ENCODE measurements around the gene RECQL5. TPM values are rescaled to one million over a fixed set of nuclear protein-coding genes. Genes with fewer than 3 reads are reported as not detected.

RECQL5 gene
- total RNA-seq, 3 donors from 2014 or later (not counting 1 experiment from before 2014, with no cell fraction given) = 33.4 to 39.1 (median 34.3) TPM

DNA sequence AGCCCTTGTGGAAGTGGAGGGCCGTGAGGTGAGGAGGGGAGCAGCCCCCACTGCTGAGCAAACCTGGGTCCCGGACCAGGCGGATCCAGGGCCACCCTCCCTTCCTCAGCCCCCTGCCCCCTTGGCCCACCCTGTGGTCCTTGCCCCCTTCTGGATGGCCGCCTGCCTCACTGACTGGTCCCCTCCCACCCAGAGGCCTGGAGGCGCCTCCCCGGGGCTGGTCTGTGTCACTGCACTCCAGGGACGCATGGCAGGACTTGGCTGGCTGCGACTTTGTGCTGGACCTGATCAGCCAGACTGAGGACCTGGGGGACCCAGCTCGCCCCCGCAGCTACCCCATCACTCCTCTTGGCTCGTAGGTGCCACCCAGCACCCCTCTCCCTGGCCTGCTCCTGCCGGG, 52.9 kb downstream of the RECQL5 start:
- H3K36me3 ChIP-seq (ENCODE audit: control insufficient read depth, insufficient read depth, low read length) = peaks cover 51% of the 10 kb centered on the region

DNA sequence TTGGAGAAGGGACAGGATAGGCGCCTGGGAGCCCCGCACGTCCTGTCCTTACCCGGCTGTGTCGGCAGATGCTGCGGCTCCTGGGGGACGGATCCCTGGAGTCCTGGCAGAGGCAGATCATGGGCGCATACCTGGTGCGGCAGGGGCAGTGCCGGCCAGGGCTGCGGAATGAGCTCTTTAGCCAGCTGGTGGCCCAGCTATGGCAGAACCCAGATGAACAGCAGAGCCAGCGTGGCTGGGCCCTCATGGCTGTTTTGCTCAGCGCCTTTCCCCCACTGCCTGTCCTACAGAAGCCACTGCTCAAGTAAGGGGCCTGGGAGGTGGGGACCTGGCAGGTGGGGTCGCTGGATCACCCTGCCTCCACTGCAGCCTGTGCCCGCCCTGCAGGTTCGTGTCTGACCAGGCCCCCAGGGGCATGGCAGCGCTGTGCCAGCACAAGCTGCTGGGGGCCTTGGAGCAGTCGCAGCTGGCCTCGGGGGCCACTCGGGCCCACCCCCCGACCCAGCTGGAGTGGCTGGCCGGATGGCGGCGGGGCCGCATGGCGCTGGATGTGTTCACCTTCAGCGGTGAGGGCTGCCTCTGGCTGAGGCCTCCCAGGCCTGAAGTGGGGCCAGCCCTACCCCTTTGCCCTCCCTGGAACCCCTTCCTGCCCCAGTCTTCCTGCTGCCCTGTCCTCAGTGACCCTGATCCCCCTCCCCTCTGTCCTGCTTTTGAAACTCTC, 53.9 kb downstream of the RECQL5 start:
- ATAC-seq = no peak
- Histone ChIP-seq H3K4me3 (ENCODE audit: low read length) (no peak overlapping the region), H3K36me3 (ENCODE audit: control insufficient read depth, insufficient read depth, low read length) (peaks cover 44% of the 10 kb centered on the region), H3K27ac (ENCODE audit: low read length) (no peak overlapping the region), H3K9me3 (ENCODE audit: control insufficient read depth, insufficient read depth, low read length) (no peaks in the 10 kb centered on the region), H3K27me3 (ENCODE audit: control insufficient read depth, insufficient read depth, low read length) (no peaks in the 10 kb centered on the region), H3K4me1 (ENCODE audit: control insufficient read depth, insufficient read depth, low read length) (peaks cover 7% of the 10 kb centered on the region)
- TF ChIP-seq CTCF (IDR thresholded peaks at IDR 0.05) = no peak
- H3K4me1 Mint-ChIP-seq = no peaks in the 10 kb centered on the region
- no peaks in the 10 kb centered on the region for H3K9me3 Mint-ChIP-seq
- no peaks in the 10 kb centered on the region for H3K27me3 Mint-ChIP-seq (ENCODE audit: low read depth in 2 of 2)
- 92% methylated on average over 27 of the region's 27 CpGs for WGBS (ENCODE audit: insufficient coverage)
- H3K4me3 Mint-ChIP-seq = no peak overlapping the region
- H3K36me3 Mint-ChIP-seq = no peaks in the 10 kb centered on the region
- H3K27ac Mint-ChIP-seq = no peak overlapping the region
- no peak for DNase-seq
- intact Hi-C loops (cut with micrococcal nuclease) = no loop called here

More for the DNA sequence above, 52.9 kb downstream of the RECQL5 start:
- Mint-ChIP-seq H3K27me3 (ENCODE audit: low read depth in 2 of 2) (no peaks in the 10 kb centered on the region), H3K4me3 (no peak overlapping the region), H3K27ac (no peak overlapping the region), H3K9me3 (no peaks in the 10 kb centered on the region), H3K4me1 (no peaks in the 10 kb centered on the region), H3K36me3 (no peaks in the 10 kb centered on the region)
- intact Hi-C loops (cut with micrococcal nuclease) = no loop called here
- Histone ChIP-seq H3K27ac (ENCODE audit: low read length) (no peak overlapping the region), H3K4me3 (ENCODE audit: low read length) (no peak overlapping the region), H3K9me3 (ENCODE audit: control insufficient read depth, insufficient read depth, low read length) (no peaks in the 10 kb centered on the region), H3K27me3 (ENCODE audit: control insufficient read depth, insufficient read depth, low read length) (no peaks in the 10 kb centered on the region), H3K4me1 (ENCODE audit: control insufficient read depth, insufficient read depth, low read length) (peaks cover 7% of the 10 kb centered on the region)
- TF ChIP-seq CTCF (IDR thresholded peaks at IDR 0.05) = no peak
- DNase-seq (no peak), ATAC-seq (no peak)
- WGBS (ENCODE audit: insufficient coverage) = 92% methylated on average over 12 of the region's 12 CpGs

DNA sequence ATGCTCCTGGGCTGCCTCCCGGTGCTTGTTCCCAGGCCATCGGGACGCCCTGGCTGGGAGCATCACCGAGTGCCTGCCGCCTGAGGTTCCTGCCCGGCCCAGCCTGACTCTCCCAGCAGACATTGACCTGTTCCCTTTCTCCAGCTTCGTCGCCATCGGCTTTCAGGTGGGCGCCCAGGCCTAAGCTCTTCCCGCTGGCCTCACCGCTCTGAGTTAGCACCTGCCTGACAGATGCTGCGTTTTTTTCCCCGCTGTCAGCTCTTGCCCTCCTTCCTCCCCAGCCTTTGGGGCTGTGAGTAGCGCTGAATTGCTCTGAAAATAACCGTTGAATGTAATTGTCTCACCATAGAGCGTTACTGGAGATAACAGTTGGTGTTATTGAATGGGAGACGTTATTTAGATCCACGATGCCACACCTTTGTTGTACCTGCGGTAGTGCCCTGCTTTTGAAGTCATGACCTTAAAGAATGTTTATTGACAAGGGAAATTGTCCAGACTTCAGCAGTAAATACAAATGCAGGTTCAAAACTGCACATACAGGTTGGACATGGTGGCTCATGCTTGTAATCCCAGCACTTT, 55.0 kb downstream of the RECQL5 start:
- H3K4me3 ChIP-seq (ENCODE audit: low read length) = no peak overlapping the region
- no peaks in the 10 kb centered on the region for H3K4me1 Mint-ChIP-seq
- no peaks in the 10 kb centered on the region for H3K9me3 Mint-ChIP-seq
- no peaks in the 10 kb centered on the region for H3K36me3 Mint-ChIP-seq
- H3K27ac ChIP-seq (ENCODE audit: low read length) = no peak overlapping the region
- no peaks in the 10 kb centered on the region for H3K9me3 ChIP-seq (ENCODE audit: control insufficient read depth, insufficient read depth, low read length)
- ATAC-seq = no peak
- H3K27me3 ChIP-seq (ENCODE audit: control insufficient read depth, insufficient read depth, low read length) = no peaks in the 10 kb centered on the region
- no peaks in the 10 kb centered on the region for H3K27me3 Mint-ChIP-seq (ENCODE audit: low read depth in 2 of 2)
- 96% methylated on average over 20 of the region's 20 CpGs for WGBS (ENCODE audit: insufficient coverage)
- no peak overlapping the region for H3K4me3 Mint-ChIP-seq
- intact Hi-C loops (cut with micrococcal nuclease) = no loop called here
- H3K36me3 ChIP-seq (ENCODE audit: control insufficient read depth, insufficient read depth, low read length) = peaks cover 35% of the 10 kb centered on the region
- no peak overlapping the region for H3K27ac Mint-ChIP-seq
- no peak for DNase-seq
- no peak for TF ChIP-seq CTCF (IDR thresholded peaks at IDR 0.05)
- H3K4me1 ChIP-seq (ENCODE audit: control insufficient read depth, insufficient read depth, low read length) = peaks cover 7% of the 10 kb centered on the region
